ENCODE data around the gene CEL. TPM values are rescaled to one million over a fixed set of nuclear protein-coding genes. Genes with fewer than 3 reads are reported as not detected.
"Not testable (repeated sequence)": the region's sequence is repeated elsewhere in the genome, so short reads cannot be mapped to it uniquely, and the experiment has no call there.

The CEL gene
- total RNA-seq, 2 donors from 2014 or later: 1.7 to 3.3 TPM

GRCh38 chr9:133086212-133086860, 24.6 kb downstream of the CEL start:
- WGBS, 2 experiments (ENCODE audit: insufficient coverage in 1 of 2, insufficient read length in 1 of 2): 90 to 94% methylated on average over 6 to 16 of the region's 17 CpGs
- H3K36me3 ChIP-seq (ENCODE audit: control insufficient read depth, insufficient read depth, low read length); H3K27me3 Mint-ChIP-seq (ENCODE audit: insufficient read depth); H3K27me3 ChIP-seq (ENCODE audit: control insufficient read depth, insufficient read depth, low read length, poor library complexity, severe bottlenecking); H3K4me3 Mint-ChIP-seq; H3K4me1 Mint-ChIP-seq; H3K9ac ChIP-seq (ENCODE audit: extremely low read depth, low read length, poor library complexity, severe bottlenecking); H3K9me3 ChIP-seq (ENCODE audit: control insufficient read depth, low read length); H3K27ac Mint-ChIP-seq; DNase-seq; H3K27ac ChIP-seq (ENCODE audit: low read depth, low read length); H3K4me3 ChIP-seq (ENCODE audit: low read length); H3K36me3 Mint-ChIP-seq (ENCODE audit: low read depth); H3K9me3 Mint-ChIP-seq; H3K4me1 ChIP-seq (ENCODE audit: control insufficient read depth, insufficient read depth, low read length): not testable (repeated sequence)

- Mint-ChIP-seq H3K4me3 (no peak overlapping the region), H3K27ac (no peak overlapping the region), H3K9me3 (no peaks in the 10 kb centered on the region), H3K27me3 (ENCODE audit: insufficient read depth) (no peaks in the 10 kb centered on the region), H3K4me1 (no peaks in the 10 kb centered on the region), H3K36me3 (ENCODE audit: low read depth) (no peaks in the 10 kb centered on the region)
- H3K9me3 ChIP-seq (ENCODE audit: control insufficient read depth, low read length): no peaks in the 10 kb centered on the region
- H3K36me3 ChIP-seq (ENCODE audit: control insufficient read depth, insufficient read depth, low read length): no peaks in the 10 kb centered on the region
- no peak for DNase-seq
- TF ChIP-seq, protein P1, sequence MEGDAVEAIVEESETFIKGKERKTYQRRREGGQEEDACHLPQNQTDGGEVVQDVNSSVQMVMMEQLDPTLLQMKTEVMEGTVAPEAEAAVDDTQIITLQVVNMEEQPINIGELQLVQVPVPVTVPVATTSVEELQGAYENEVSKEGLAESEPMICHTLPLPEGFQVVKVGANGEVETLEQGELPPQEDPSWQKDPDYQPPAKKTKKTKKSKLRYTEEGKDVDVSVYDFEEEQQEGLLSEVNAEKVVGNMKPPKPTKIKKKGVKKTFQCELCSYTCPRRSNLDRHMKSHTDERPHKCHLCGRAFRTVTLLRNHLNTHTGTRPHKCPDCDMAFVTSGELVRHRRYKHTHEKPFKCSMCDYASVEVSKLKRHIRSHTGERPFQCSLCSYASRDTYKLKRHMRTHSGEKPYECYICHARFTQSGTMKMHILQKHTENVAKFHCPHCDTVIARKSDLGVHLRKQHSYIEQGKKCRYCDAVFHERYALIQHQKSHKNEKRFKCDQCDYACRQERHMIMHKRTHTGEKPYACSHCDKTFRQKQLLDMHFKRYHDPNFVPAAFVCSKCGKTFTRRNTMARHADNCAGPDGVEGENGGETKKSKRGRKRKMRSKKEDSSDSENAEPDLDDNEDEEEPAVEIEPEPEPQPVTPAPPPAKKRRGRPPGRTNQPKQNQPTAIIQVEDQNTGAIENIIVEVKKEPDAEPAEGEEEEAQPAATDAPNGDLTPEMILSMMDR (conservative IDR thresholded peaks at IDR 0.05): no peak
- no peaks in the 10 kb centered on the region for H3K27me3 ChIP-seq (ENCODE audit: control insufficient read depth, insufficient read depth, low read length, poor library complexity, severe bottlenecking)
- 72 to 88% methylated on average over 5 to 15 of the region's 15 CpGs for WGBS, 2 experiments (ENCODE audit: insufficient coverage in 1 of 2, insufficient read length in 1 of 2)
- no peak overlapping the region for H3K9ac ChIP-seq (ENCODE audit: extremely low read depth, low read length, poor library complexity, severe bottlenecking)
- H3K4me1 ChIP-seq (ENCODE audit: control insufficient read depth, insufficient read depth, low read length): no peaks in the 10 kb centered on the region
- no peak overlapping the region for H3K4me3 ChIP-seq (ENCODE audit: low read length)
- no peak overlapping the region for H3K27ac ChIP-seq (ENCODE audit: low read depth, low read length)
Observed at GRCh38 chr9:133086894-133087293, 25.1 kb downstream of the CEL start.

- no peaks in the 10 kb centered on the region for H3K36me3 Mint-ChIP-seq (ENCODE audit: low read depth)
- TF ChIP-seq, protein P1 (conservative IDR thresholded peaks at IDR 0.05): no peak
- DNase-seq: no peak
- no peak overlapping the region for H3K4me3 Mint-ChIP-seq
- no peaks in the 10 kb centered on the region for H3K36me3 ChIP-seq (ENCODE audit: control insufficient read depth, insufficient read depth, low read length)
- 84 to 90% methylated on average over 2 to 7 of the region's 7 CpGs for WGBS, 2 experiments (ENCODE audit: insufficient coverage in 1 of 2, insufficient read length in 1 of 2)
- no peaks in the 10 kb centered on the region for H3K27me3 ChIP-seq (ENCODE audit: control insufficient read depth, insufficient read depth, low read length, poor library complexity, severe bottlenecking)
- no peaks in the 10 kb centered on the region for H3K27me3 Mint-ChIP-seq (ENCODE audit: insufficient read depth)
- no peaks in the 10 kb centered on the region for H3K4me1 ChIP-seq (ENCODE audit: control insufficient read depth, insufficient read depth, low read length)
- H3K4me1 Mint-ChIP-seq: no peaks in the 10 kb centered on the region
- no peak overlapping the region for H3K9ac ChIP-seq (ENCODE audit: extremely low read depth, low read length, poor library complexity, severe bottlenecking)
- no peak overlapping the region for H3K27ac Mint-ChIP-seq
- no peaks in the 10 kb centered on the region for H3K9me3 Mint-ChIP-seq
- H3K4me3 ChIP-seq (ENCODE audit: low read length): no peak overlapping the region
- no peak overlapping the region for H3K27ac ChIP-seq (ENCODE audit: low read depth, low read length)
- no peaks in the 10 kb centered on the region for H3K9me3 ChIP-seq (ENCODE audit: control insufficient read depth, low read length)
Observed at GRCh38 chr9:133087429-133088145, 25.8 kb downstream of the CEL start.
